GM18499 (cell line): ENCODE results near the gene ZFYVE27.

Experiments
- ATAC-seq: cut with Tn5 transposase; IDR thresholded peaks from one replicate; pipeline ENCODE4 v1.9.1; 2021; ENCODE audit warnings: moderate number of reproducible peaks; ENCODE audit not compliant: insufficient read depth, unreplicated experiment

The ZFYVE27 gene

GRCh38 chr10:97785231-97785630 lies 48.3 kb downstream of the ZFYVE27 start:
- ATAC-seq = no peak

- ATAC-seq = no peak
Measured at GRCh38 chr10:97785731-97786130, 48.8 kb downstream of the ZFYVE27 start.

GRCh38 chr10:97788552-97789442 lies 51.9 kb downstream of the ZFYVE27 start:
- no peak for ATAC-seq

- ATAC-seq = no peak
Measured at GRCh38 chr10:97789770-97790397, 53.0 kb downstream of the ZFYVE27 start.

- no peak for ATAC-seq
Measured at GRCh38 chr10:97791824-97792721, 55.1 kb downstream of the ZFYVE27 start.

- ATAC-seq = no peak
Measured at GRCh38 chr10:97795886-97796285, 59.0 kb downstream of the ZFYVE27 start.

GRCh38 chr10:97796651-97797050 lies 59.7 kb downstream of the ZFYVE27 start:
- ATAC-seq = no peak

GRCh38 chr10:97798958-97799610 lies 62.2 kb downstream of the ZFYVE27 start:
- ATAC-seq = no peak

- no peak for ATAC-seq
Measured at GRCh38 chr10:97800474-97800873, 63.5 kb downstream of the ZFYVE27 start.

GRCh38 chr10:97801422-97801821 lies 64.5 kb downstream of the ZFYVE27 start:
- ATAC-seq = no peak

- ATAC-seq = no peak
Measured at GRCh38 chr10:97805096-97805884, 68.4 kb downstream of the ZFYVE27 start.

- ATAC-seq = no peak
Measured at GRCh38 chr10:97805949-97806348, 69.0 kb downstream of the ZFYVE27 start.

GRCh38 chr10:97810446-97810845 lies 73.5 kb downstream of the ZFYVE27 start:
- no peak for ATAC-seq
